K562 (cell line): ENCODE results near the gene RXFP3. TPM values are rescaled to one million over a fixed set of nuclear protein-coding genes. Genes with fewer than 3 reads are reported as not detected.

Source experiments
- ATAC-seq: fragments of 200-7000 bp; cut with Tn5 transposase; 3 replicates; pipeline ENCODE4 v1.9.1; 2020; ENCODE audit warnings: moderate library complexity
- BruUV-seq: library from RNA; stranded (reverse); fragments of 400-500 nt; replicated peaks from 2 replicates; lab custom pipeline; 2021; lab: Mats Ljungman, UMichigan
- CTCF ChIA-PET: fragments of 300-600 bp; formaldehyde crosslinking; extraction: SDS; loops from one replicate; lab custom pipeline; 2021; ENCODE audit warnings: low intra/inter-chr PET ratio; lab: Yijun Ruan, JAX
- POLR2A ChIA-PET: fragments of 300-600, 350-650 bp; sonication (Branson Sonifier 250); formaldehyde crosslinking; extraction: SDS; loops from one replicate; lab custom pipeline; 2021; ENCODE audit warnings: antibody characterized with exemption, inconsistent platforms; lab: Yijun Ruan, JAX
- DNase-seq, 4 experiments: peaks; one replicate each; pipeline versions ENCODE4 v3.0.0 to v3.0.0-alpha.2; 2011 to 2018; ENCODE audit warnings: low spot score in 3 of 4, mixed read lengths in 3 of 4; ENCODE audit errors: extremely low read depth in 1 of 4
- FAIRE-seq: peaks from 2 replicates; lab custom pipeline; 2011; peaks lifted over from hg19 to GRCh38; lab: Jason Lieb, UNC
- H2AFZ ChIP-seq: 2 replicates; pipeline ENCODE4 v1.6.0; 2011; ENCODE audit warnings: low read depth, low read length, control low read depth, inconsistent platforms
- H3K27ac ChIP-seq: fragments of 200-600 bp; 3 replicates; pipeline ENCODE4 v1.8.0; 2011; ENCODE audit warnings: low read depth, mild to moderate bottlenecking, control low read depth, inconsistent platforms, low read length, moderate library complexity, mixed read lengths; ENCODE audit errors: extremely low read depth
- H3K27me3 ChIP-seq, 2 experiments: fragments of 300-600 bp in 1 of 2; 2 replicates in 1 of 2; 3 replicates in 1 of 2; pipeline versions ENCODE4 v1.6.0 to v1.8.0; 2011; ENCODE audit warnings: inconsistent platforms in 2 of 2, low read length in 2 of 2, mild to moderate bottlenecking in 1 of 2, mixed read lengths in 1 of 2, moderate library complexity in 1 of 2; ENCODE audit not compliant: control insufficient read depth in 2 of 2, insufficient read depth in 2 of 2
- H3K36me3 ChIP-seq: fragments of 300-600 bp; 3 replicates; pipeline ENCODE4 v1.8.0; 2011; ENCODE audit warnings: mild to moderate bottlenecking, low read length, inconsistent platforms; ENCODE audit not compliant: control insufficient read depth, insufficient read depth
- H3K4me1 ChIP-seq, 2 experiments: fragments of 200-600 bp in 1 of 2; replicated peaks in 1 of 2; 2 replicates in 1 of 2; 3 replicates in 1 of 2; pipeline versions ENCODE4 v1.5.1 to v1.8.0; 2011; ENCODE audit warnings: inconsistent platforms in 2 of 2, low read length in 2 of 2, mild to moderate bottlenecking in 1 of 2, mixed read lengths in 1 of 2, moderate library complexity in 1 of 2; ENCODE audit not compliant: control insufficient read depth in 2 of 2, insufficient read depth in 2 of 2
- H3K4me2 ChIP-seq: 2 replicates; pipeline ENCODE4 v1.6.1; 2011; ENCODE audit warnings: low read length, control low read depth, inconsistent platforms, mixed read lengths; ENCODE audit not compliant: insufficient read depth
- H3K4me3 ChIP-seq: fragments of 200-600 bp; sonication (generic), shearing (Covaris generic); 2 replicates; pipeline ENCODE4 v1.5.1; 2016; ENCODE audit warnings: control low read depth, inconsistent platforms
- H3K79me2 ChIP-seq: fragments of 200-600 bp; 3 replicates; pipeline ENCODE4 v1.8.0; 2011; ENCODE audit warnings: low read length, inconsistent platforms; ENCODE audit not compliant: control insufficient read depth, insufficient read depth
- H3K9ac ChIP-seq, 2 experiments: 2 replicates each; pipeline versions ENCODE4 v1.6.0 to v1.6.1; 2011; ENCODE audit warnings: low read depth in 2 of 2, low read length in 2 of 2, control low read depth in 1 of 2, inconsistent platforms in 1 of 2, mild to moderate bottlenecking in 1 of 2, mixed read lengths in 1 of 2; ENCODE audit not compliant: insufficient read depth in 1 of 2
- H3K9me1 ChIP-seq: one replicate; pipeline ENCODE4 v1.6.0; 2011; ENCODE audit warnings: inconsistent platforms, mild to moderate bottlenecking, low read length, moderate library complexity; ENCODE audit not compliant: control insufficient read depth, insufficient read depth
- H3K9me3 ChIP-seq: replicated peaks from 2 replicates; pipeline ENCODE4 v1.5.1; 2011; ENCODE audit warnings: low read depth, low read length, inconsistent platforms; ENCODE audit not compliant: control insufficient read depth, insufficient read depth
- H4K20me1 ChIP-seq: replicated peaks from 2 replicates; pipeline ENCODE4 v1.6.1; 2011; ENCODE audit warnings: low read length, inconsistent platforms, mixed read lengths; ENCODE audit not compliant: control insufficient read depth, insufficient read depth
- NFE2 ChIP-seq: IDR thresholded peaks from 2 replicates; pipeline ENCODE4 v1.6.1; 2014; ENCODE audit warnings: antibody characterized with exemption, low read depth
- PHB ChIP-seq: fragments of 250-450 bp; sonication (Bioruptor Pico); IDR thresholded peaks from 2 replicates; pipeline ENCODE4 v1.5.0; 2021
- TCFL5 ChIP-seq: fragments of 250-450 bp; sonication (Bioruptor Pico); conservative IDR thresholded peaks from 2 replicates; pipeline ENCODE4 v1.6.1; 2021; ENCODE audit warnings: mild to moderate bottlenecking, moderate library complexity, matching md5 sums
- WGBS: fragments of 100-300 bp; shearing (Covaris generic); methylation state at CpG from one replicate; pipeline ENCODE4 v1.1.6; 2016; ENCODE audit warnings: low coverage, mixed read lengths; ENCODE audit not compliant: insufficient coverage; ENCODE audit errors: missing lambda C conversion rate; 5-methylcytosine and 5-hydroxymethylcytosine counted together
- in situ Hi-C: fragments of 300-500 bp; cut with MboI; formaldehyde crosslinking; loops from 4 replicates; pipeline ENCODE4 v1.15.0; 2018; ENCODE audit warnings: inconsistent platforms, mixed read lengths
- intact Hi-C: fragments of 100-400 bp; cut with micrococcal nuclease; formaldehyde crosslinking; loops from 2 replicates; pipeline ENCODE4 v1.14.2; 2022
- polyA plus RNA-seq, 8 experiments: library from polyadenylated mRNA; depleted of rRNA in 4 of 8; stranded (reverse) in 5 of 8; unstranded in 3 of 8; fragments of >200 nt; fragmentation: Nextera tagmentation in 2 of 8; fragmentation: Illumina TruSeq in 1 of 8; extraction: Ambion mirVana in 2 of 8; extraction: Trizol in 1 of 8; gene quantifications; 2 replicates each; pipeline versions ENCODE4 v1.2.1 to v1.2.3, GENCODE V29; 2011 to 2014; ENCODE audit warnings: inconsistent platforms in 1 of 8, missing spikeins in 1 of 8
- total RNA-seq, 7 experiments: library from RNA; depleted of rRNA in 6 of 7; stranded (reverse); fragments of >200 nt in 6 of 7; fragmentation: Illumina TruSeq in 2 of 7; extraction: Trizol in 2 of 7; gene quantifications; 2 replicates each; pipeline versions ENCODE4 v1.2.1 to v1.2.3, GENCODE V29; 2011 to 2021; ENCODE audit warnings: low replicate concordance in 1 of 7

Gene RXFP3
- total and polyA plus RNA-seq, 9 of the 15 experiments (the other 6 are each of a cell fraction or from before 2014, with no cell fraction given) = not detected

DNA sequence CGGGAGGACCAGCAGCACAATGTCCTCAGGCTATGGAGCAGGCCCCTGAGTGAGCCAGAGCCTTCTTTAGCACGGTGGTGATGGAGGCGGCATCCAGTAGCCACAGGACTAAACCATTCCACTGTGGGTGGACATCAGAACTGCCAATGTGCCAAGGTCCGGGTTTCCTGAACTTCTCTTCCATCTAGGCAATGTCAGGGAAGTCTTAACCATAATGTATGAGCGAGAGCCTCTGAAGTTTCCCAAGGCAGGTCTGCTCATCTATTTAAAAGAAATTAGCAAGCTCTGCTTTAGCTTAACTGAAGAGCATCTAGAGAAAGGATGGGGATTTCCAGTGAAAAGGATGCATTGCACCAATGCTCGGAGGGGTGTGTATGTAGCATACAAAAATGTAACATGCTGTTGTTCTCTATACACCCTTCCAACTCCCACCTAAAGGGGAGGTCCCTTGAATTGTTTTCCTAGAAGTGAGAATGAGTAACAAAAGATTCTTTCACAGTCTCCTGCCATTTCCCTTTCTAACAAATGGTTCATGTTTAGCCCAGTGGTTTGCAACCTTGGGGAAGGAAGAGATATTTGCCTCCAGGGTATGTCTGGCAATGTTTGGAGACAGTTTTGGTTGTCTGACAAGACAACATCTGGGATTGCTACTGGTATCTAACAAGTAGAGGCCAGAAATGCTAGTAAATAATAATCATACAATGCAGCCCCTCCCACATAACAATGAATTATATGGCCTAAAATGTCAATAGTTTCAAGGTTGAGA is 6.1 kb upstream of the RXFP3 start:
- POLR2A ChIA-PET = no interaction called here
- WGBS = 0% methylated on average over 6 of the region's 6 CpGs
- DNase-seq = no peak
- in situ Hi-C loops (no loop called here), intact Hi-C loops (no loop called here)
- Histone ChIP-seq H3K9me3 (no peaks in the 10 kb centered on the region), H3K79me2 (no peaks in the 10 kb centered on the region), H3K9me1 (no peaks in the 10 kb centered on the region), H3K27me3 (peaks cover 0 to 4% of the 10 kb centered on the region in 2 experiments; a peak in 1 of 5 replicates), H3K4me3 (no peak overlapping the region), H3K4me2 (no peak overlapping the region), H3K27ac (no peak overlapping the region), H2AFZ (no peak overlapping the region), H3K9ac (no peak overlapping the region), H3K36me3 (no peaks in the 10 kb centered on the region), H3K4me1 (no peaks in the 10 kb centered on the region)
- no peak for FAIRE-seq
- no peak for ATAC-seq
- CTCF ChIA-PET = interaction anchor here (0.6 kb wide), 1 partner anchor 488 kb away, joined by 6 read pairs; no protein-coding TSS in a partner anchor
- BruUV-seq = no TSS peak
- TF ChIP-seq TCFL5 (CRISPR knock-in tag) = no peak
- TF ChIP-seq, all 486 proteins: peak for 0
- H4K20me1 ChIP-seq = no peaks in the 10 kb centered on the region

DNA sequence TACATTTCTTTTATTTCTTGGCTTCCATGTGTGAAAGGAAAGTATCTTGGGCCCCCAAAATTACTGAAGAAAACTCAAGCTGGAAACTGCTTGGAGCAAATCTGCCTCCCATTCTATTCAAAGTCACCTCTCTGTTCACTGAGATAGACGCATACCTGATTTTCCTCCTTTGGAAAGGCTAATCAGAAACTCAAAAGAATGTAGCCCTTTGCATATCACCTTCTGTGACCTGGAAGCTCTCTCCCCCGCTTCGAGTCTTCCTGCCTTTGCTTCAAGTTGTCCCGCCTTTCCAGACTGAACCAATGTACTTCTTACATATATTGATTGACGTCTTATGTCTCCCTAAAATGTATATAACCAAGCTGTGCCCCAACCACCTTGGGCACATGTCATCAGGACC is 5.0 kb upstream of the RXFP3 start:
- in situ Hi-C loops = no loop called here
- Histone ChIP-seq H3K9me1 (no peaks in the 10 kb centered on the region), H3K79me2 (no peaks in the 10 kb centered on the region), H3K27ac (no peak overlapping the region), H3K9me3 (no peaks in the 10 kb centered on the region), H3K9ac (no peak overlapping the region), H2AFZ (no peak overlapping the region), H3K27me3 (peaks cover 0 to 7% of the 10 kb centered on the region in 2 experiments; a peak in 2 of 5 replicates), H3K4me2 (no peak overlapping the region), H3K4me3 (no peak overlapping the region), H4K20me1 (no peaks in the 10 kb centered on the region), H3K36me3 (no peaks in the 10 kb centered on the region), H3K4me1 (peaks cover 0 to 4% of the 10 kb centered on the region in 2 experiments; a peak in 1 of 5 replicates)
- 0% methylated on average over 5 of the region's 5 CpGs for WGBS
- POLR2A ChIA-PET = interaction anchor here (0.6 kb wide), 1 partner anchor 555 kb away, joined by 3 read pairs; no protein-coding TSS in a partner anchor
- no peak for DNase-seq
- BruUV-seq = no TSS peak
- intact Hi-C loops = no loop called here
- TF ChIP-seq PHB (CRISPR knock-in tag) (no peak), NFE2 (no peak)
- no peak for ATAC-seq
- FAIRE-seq = no peak
- CTCF ChIA-PET = interaction anchor here (1.7 kb wide), 1 partner anchor 495 kb away, joined by 3 read pairs; no protein-coding TSS in a partner anchor
